ENCODE data around the gene UPP2. TPM values are rescaled to one million over a fixed set of nuclear protein-coding genes. Genes with fewer than 3 reads are reported as not detected.

The UPP2 gene
- total and polyA plus RNA-seq, 2 of the 8 experiments (the other 6 are each of a cell fraction or from before 2014, with no cell fraction given), result not detected

DNA sequence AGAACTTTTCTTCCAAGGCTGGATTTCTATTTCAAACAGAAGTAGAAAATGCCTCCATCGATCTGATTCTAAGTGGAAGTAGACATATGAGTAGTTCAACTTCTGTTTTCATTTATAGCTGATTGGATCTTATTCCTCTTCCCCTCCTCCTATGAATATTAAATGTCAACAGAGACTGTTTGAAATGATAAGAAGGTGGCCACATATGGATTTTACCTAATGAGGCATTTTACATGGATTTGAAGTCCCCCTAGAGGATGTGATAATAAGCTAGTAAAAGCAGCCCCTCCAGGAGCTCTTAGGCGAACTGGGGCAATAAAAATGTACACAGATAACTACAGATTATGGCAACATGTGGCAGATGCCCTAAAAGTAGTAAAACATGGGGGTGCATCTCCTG is 71.0 kb downstream of the UPP2 start (continued):
- TF ChIP-seq, protein P1, sequence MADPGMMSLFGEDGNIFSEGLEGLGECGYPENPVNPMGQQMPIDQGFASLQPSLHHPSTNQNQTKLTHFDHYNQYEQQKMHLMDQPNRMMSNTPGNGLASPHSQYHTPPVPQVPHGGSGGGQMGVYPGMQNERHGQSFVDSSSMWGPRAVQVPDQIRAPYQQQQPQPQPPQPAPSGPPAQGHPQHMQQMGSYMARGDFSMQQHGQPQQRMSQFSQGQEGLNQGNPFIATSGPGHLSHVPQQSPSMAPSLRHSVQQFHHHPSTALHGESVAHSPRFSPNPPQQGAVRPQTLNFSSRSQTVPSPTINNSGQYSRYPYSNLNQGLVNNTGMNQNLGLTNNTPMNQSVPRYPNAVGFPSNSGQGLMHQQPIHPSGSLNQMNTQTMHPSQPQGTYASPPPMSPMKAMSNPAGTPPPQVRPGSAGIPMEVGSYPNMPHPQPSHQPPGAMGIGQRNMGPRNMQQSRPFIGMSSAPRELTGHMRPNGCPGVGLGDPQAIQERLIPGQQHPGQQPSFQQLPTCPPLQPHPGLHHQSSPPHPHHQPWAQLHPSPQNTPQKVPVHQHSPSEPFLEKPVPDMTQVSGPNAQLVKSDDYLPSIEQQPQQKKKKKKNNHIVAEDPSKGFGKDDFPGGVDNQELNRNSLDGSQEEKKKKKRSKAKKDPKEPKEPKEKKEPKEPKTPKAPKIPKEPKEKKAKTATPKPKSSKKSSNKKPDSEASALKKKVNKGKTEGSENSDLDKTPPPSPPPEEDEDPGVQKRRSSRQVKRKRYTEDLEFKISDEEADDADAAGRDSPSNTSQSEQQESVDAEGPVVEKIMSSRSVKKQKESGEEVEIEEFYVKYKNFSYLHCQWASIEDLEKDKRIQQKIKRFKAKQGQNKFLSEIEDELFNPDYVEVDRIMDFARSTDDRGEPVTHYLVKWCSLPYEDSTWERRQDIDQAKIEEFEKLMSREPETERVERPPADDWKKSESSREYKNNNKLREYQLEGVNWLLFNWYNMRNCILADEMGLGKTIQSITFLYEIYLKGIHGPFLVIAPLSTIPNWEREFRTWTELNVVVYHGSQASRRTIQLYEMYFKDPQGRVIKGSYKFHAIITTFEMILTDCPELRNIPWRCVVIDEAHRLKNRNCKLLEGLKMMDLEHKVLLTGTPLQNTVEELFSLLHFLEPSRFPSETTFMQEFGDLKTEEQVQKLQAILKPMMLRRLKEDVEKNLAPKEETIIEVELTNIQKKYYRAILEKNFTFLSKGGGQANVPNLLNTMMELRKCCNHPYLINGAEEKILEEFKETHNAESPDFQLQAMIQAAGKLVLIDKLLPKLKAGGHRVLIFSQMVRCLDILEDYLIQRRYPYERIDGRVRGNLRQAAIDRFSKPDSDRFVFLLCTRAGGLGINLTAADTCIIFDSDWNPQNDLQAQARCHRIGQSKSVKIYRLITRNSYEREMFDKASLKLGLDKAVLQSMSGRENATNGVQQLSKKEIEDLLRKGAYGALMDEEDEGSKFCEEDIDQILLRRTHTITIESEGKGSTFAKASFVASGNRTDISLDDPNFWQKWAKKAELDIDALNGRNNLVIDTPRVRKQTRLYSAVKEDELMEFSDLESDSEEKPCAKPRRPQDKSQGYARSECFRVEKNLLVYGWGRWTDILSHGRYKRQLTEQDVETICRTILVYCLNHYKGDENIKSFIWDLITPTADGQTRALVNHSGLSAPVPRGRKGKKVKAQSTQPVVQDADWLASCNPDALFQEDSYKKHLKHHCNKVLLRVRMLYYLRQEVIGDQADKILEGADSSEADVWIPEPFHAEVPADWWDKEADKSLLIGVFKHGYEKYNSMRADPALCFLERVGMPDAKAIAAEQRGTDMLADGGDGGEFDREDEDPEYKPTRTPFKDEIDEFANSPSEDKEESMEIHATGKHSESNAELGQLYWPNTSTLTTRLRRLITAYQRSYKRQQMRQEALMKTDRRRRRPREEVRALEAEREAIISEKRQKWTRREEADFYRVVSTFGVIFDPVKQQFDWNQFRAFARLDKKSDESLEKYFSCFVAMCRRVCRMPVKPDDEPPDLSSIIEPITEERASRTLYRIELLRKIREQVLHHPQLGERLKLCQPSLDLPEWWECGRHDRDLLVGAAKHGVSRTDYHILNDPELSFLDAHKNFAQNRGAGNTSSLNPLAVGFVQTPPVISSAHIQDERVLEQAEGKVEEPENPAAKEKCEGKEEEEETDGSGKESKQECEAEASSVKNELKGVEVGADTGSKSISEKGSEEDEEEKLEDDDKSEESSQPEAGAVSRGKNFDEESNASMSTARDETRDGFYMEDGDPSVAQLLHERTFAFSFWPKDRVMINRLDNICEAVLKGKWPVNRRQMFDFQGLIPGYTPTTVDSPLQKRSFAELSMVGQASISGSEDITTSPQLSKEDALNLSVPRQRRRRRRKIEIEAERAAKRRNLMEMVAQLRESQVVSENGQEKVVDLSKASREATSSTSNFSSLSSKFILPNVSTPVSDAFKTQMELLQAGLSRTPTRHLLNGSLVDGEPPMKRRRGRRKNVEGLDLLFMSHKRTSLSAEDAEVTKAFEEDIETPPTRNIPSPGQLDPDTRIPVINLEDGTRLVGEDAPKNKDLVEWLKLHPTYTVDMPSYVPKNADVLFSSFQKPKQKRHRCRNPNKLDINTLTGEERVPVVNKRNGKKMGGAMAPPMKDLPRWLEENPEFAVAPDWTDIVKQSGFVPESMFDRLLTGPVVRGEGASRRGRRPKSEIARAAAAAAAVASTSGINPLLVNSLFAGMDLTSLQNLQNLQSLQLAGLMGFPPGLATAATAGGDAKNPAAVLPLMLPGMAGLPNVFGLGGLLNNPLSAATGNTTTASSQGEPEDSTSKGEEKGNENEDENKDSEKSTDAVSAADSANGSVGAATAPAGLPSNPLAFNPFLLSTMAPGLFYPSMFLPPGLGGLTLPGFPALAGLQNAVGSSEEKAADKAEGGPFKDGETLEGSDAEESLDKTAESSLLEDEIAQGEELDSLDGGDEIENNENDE (IDR thresholded peaks at IDR 0.05; ENCODE audit: insufficient replicate concordance, low read length), result no peak
- TF ChIP-seq, protein P2, sequence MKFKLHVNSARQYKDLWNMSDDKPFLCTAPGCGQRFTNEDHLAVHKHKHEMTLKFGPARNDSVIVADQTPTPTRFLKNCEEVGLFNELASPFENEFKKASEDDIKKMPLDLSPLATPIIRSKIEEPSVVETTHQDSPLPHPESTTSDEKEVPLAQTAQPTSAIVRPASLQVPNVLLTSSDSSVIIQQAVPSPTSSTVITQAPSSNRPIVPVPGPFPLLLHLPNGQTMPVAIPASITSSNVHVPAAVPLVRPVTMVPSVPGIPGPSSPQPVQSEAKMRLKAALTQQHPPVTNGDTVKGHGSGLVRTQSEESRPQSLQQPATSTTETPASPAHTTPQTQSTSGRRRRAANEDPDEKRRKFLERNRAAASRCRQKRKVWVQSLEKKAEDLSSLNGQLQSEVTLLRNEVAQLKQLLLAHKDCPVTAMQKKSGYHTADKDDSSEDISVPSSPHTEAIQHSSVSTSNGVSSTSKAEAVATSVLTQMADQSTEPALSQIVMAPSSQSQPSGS (IDR thresholded peaks at IDR 0.05; ENCODE audit: low read length), result no peak
- TF ChIP-seq SRF (IDR thresholded peaks at IDR 0.05; ENCODE audit: low read depth, low read length) (no peak), TCF12 (IDR thresholded peaks at IDR 0.05; ENCODE audit: low read depth, low read length) (no peak), BCL11A (IDR thresholded peaks at IDR 0.05; ENCODE audit: low read depth in 2 of 2, low read length in 2 of 2) (no peak), TAF7 (optimal IDR thresholded peaks at IDR 0.05; ENCODE audit: borderline replicate concordance, low read depth, low read length) (no peak), POLR2AphosphoS5 (IDR thresholded peaks at IDR 0.05; ENCODE audit: low read depth, low read length) (no peak), SAP30 (IDR thresholded peaks at IDR 0.05; ENCODE audit: insufficient read depth, insufficient replicate concordance, low read length) (no peak)
- TF ChIP-seq, protein P3, sequence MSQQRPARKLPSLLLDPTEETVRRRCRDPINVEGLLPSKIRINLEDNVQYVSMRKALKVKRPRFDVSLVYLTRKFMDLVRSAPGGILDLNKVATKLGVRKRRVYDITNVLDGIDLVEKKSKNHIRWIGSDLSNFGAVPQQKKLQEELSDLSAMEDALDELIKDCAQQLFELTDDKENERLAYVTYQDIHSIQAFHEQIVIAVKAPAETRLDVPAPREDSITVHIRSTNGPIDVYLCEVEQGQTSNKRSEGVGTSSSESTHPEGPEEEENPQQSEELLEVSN (IDR thresholded peaks at IDR 0.05), result no peak
